GM03348 (cell line): Measurements from ENCODE around the gene PTTG1IP.
"Not testable (repeated sequence)": the region's sequence is repeated elsewhere in the genome, so short reads cannot be mapped to it uniquely, and the experiment has no call there.

Experiments used
- DNase-seq: peaks from one replicate; pipeline ENCODE4 v3.0.0; 2012; ENCODE audit warnings: low spot score

Gene PTTG1IP

GRCh38 chr21:44845418-44846223, 27.9 kb downstream of the PTTG1IP start:
- DNase-seq: peak; percentile 89

- no peak for DNase-seq
These were observed 29.2 kb downstream of the PTTG1IP start for GRCh38 chr21:44844256-44844655.

- DNase-seq: no peak
These were observed 30.6 kb downstream of the PTTG1IP start for GRCh38 chr21:44842721-44843445.

- no peak for DNase-seq
These were observed 31.4 kb downstream of the PTTG1IP start for GRCh38 chr21:44842087-44842486.

- DNase-seq: no peak
These were observed 32.7 kb downstream of the PTTG1IP start for GRCh38 chr21:44840771-44841170.

- no peak for DNase-seq
These were observed 34.5 kb downstream of the PTTG1IP start for GRCh38 chr21:44838951-44839350.

GRCh38 chr21:44838039-44838895, 35.2 kb downstream of the PTTG1IP start:
- no peak for DNase-seq

GRCh38 chr21:44837537-44837936, 36.0 kb downstream of the PTTG1IP start:
- no peak for DNase-seq

- peak; percentile 64 for DNase-seq
These were observed 36.6 kb downstream of the PTTG1IP start for GRCh38 chr21:44836666-44837471.

GRCh38 chr21:44836349-44836665, 37.2 kb downstream of the PTTG1IP start:
- DNase-seq: no peak

GRCh38 chr21:44835647-44835973, 37.9 kb downstream of the PTTG1IP start:
- DNase-seq: no peak

GRCh38 chr21:44834951-44835646, 38.4 kb downstream of the PTTG1IP start:
- DNase-seq: no peak

GRCh38 chr21:44834231-44834950, 39.1 kb downstream of the PTTG1IP start:
- no peak for DNase-seq

- DNase-seq: no peak
These were observed 39.8 kb downstream of the PTTG1IP start for GRCh38 chr21:44833663-44834062.

GRCh38 chr21:44832516-44833255, 40.8 kb downstream of the PTTG1IP start:
- DNase-seq: not testable (repeated sequence)

GRCh38 chr21:44831227-44831860, 42.1 kb downstream of the PTTG1IP start:
- no peak for DNase-seq

- no peak for DNase-seq
These were observed 43.9 kb downstream of the PTTG1IP start for GRCh38 chr21:44829507-44830092.

GRCh38 chr21:44828362-44829056, 45.0 kb downstream of the PTTG1IP start:
- DNase-seq: no peak
